K562 (cell line): ENCODE measurements around the gene NDC1. TPM values are rescaled to one million over a fixed set of nuclear protein-coding genes. Genes with fewer than 3 reads are reported as not detected.

Experiments used
- ATAC-seq: fragments of 200-7000 bp; cut with Tn5 transposase; 3 replicates; pipeline ENCODE4 v1.9.1; 2020; ENCODE audit warnings: moderate library complexity
- BruUV-seq: library from RNA; stranded (reverse); fragments of 400-500 nt; replicated peaks from 2 replicates; lab custom pipeline; 2021; lab: Mats Ljungman, UMichigan
- CTCF ChIA-PET: fragments of 300-600 bp; formaldehyde crosslinking; extraction: SDS; loops from one replicate; lab custom pipeline; 2021; ENCODE audit warnings: low intra/inter-chr PET ratio; lab: Yijun Ruan, JAX
- POLR2A ChIA-PET: fragments of 300-600, 350-650 bp; sonication (Branson Sonifier 250); formaldehyde crosslinking; extraction: SDS; loops from one replicate; lab custom pipeline; 2021; ENCODE audit warnings: antibody characterized with exemption, inconsistent platforms; lab: Yijun Ruan, JAX
- DNase-seq, 4 experiments: peaks; one replicate each; pipeline versions ENCODE4 v3.0.0 to v3.0.0-alpha.2; 2011 to 2018; ENCODE audit warnings: low spot score in 3 of 4, mixed read lengths in 3 of 4; ENCODE audit errors: extremely low read depth in 1 of 4
- FAIRE-seq: peaks from 2 replicates; lab custom pipeline; 2011; peaks lifted over from hg19 to GRCh38; lab: Jason Lieb, UNC
- H2AFZ ChIP-seq: 2 replicates; pipeline ENCODE4 v1.6.0; 2011; ENCODE audit warnings: low read depth, low read length, control low read depth, inconsistent platforms
- H3K27ac ChIP-seq: fragments of 200-600 bp; 3 replicates; pipeline ENCODE4 v1.8.0; 2011; ENCODE audit warnings: low read depth, mild to moderate bottlenecking, control low read depth, inconsistent platforms, low read length, moderate library complexity, mixed read lengths; ENCODE audit errors: extremely low read depth
- H3K27me3 ChIP-seq, 2 experiments: fragments of 300-600 bp in 1 of 2; 2 replicates in 1 of 2; 3 replicates in 1 of 2; pipeline versions ENCODE4 v1.6.0 to v1.8.0; 2011; ENCODE audit warnings: inconsistent platforms in 2 of 2, low read length in 2 of 2, mild to moderate bottlenecking in 1 of 2, mixed read lengths in 1 of 2, moderate library complexity in 1 of 2; ENCODE audit not compliant: control insufficient read depth in 2 of 2, insufficient read depth in 2 of 2
- H3K36me3 ChIP-seq: fragments of 300-600 bp; 3 replicates; pipeline ENCODE4 v1.8.0; 2011; ENCODE audit warnings: mild to moderate bottlenecking, low read length, inconsistent platforms; ENCODE audit not compliant: control insufficient read depth, insufficient read depth
- H3K4me1 ChIP-seq, 2 experiments: fragments of 200-600 bp in 1 of 2; replicated peaks in 1 of 2; 2 replicates in 1 of 2; 3 replicates in 1 of 2; pipeline versions ENCODE4 v1.5.1 to v1.8.0; 2011; ENCODE audit warnings: inconsistent platforms in 2 of 2, low read length in 2 of 2, mild to moderate bottlenecking in 1 of 2, mixed read lengths in 1 of 2, moderate library complexity in 1 of 2; ENCODE audit not compliant: control insufficient read depth in 2 of 2, insufficient read depth in 2 of 2
- H3K4me2 ChIP-seq: 2 replicates; pipeline ENCODE4 v1.6.1; 2011; ENCODE audit warnings: low read length, control low read depth, inconsistent platforms, mixed read lengths; ENCODE audit not compliant: insufficient read depth
- H3K4me3 ChIP-seq: fragments of 200-600 bp; sonication (generic), shearing (Covaris generic); 2 replicates; pipeline ENCODE4 v1.5.1; 2016; ENCODE audit warnings: control low read depth, inconsistent platforms
- H3K79me2 ChIP-seq: fragments of 200-600 bp; 3 replicates; pipeline ENCODE4 v1.8.0; 2011; ENCODE audit warnings: low read length, inconsistent platforms; ENCODE audit not compliant: control insufficient read depth, insufficient read depth
- H3K9ac ChIP-seq, 2 experiments: 2 replicates each; pipeline versions ENCODE4 v1.6.0 to v1.6.1; 2011; ENCODE audit warnings: low read depth in 2 of 2, low read length in 2 of 2, control low read depth in 1 of 2, inconsistent platforms in 1 of 2, mild to moderate bottlenecking in 1 of 2, mixed read lengths in 1 of 2; ENCODE audit not compliant: insufficient read depth in 1 of 2
- H3K9me1 ChIP-seq: one replicate; pipeline ENCODE4 v1.6.0; 2011; ENCODE audit warnings: inconsistent platforms, mild to moderate bottlenecking, low read length, moderate library complexity; ENCODE audit not compliant: control insufficient read depth, insufficient read depth
- H3K9me3 ChIP-seq: replicated peaks from 2 replicates; pipeline ENCODE4 v1.5.1; 2011; ENCODE audit warnings: low read depth, low read length, inconsistent platforms; ENCODE audit not compliant: control insufficient read depth, insufficient read depth
- H4K20me1 ChIP-seq: replicated peaks from 2 replicates; pipeline ENCODE4 v1.6.1; 2011; ENCODE audit warnings: low read length, inconsistent platforms, mixed read lengths; ENCODE audit not compliant: control insufficient read depth, insufficient read depth
- BDP1 ChIP-seq: IDR thresholded peaks from 3 replicates; pipeline ENCODE4 v1.6.1; 2011; ENCODE audit not compliant: insufficient read length, insufficient read depth
- ELF2 ChIP-seq: fragments of 250-450 bp; sonication (Bioruptor Pico); IDR thresholded peaks from 2 replicates; pipeline ENCODE4 v1.5.0; 2021; ENCODE audit warnings: mild to moderate bottlenecking
- HIVEP1 ChIP-seq: fragments of 250-450 bp; sonication (Bioruptor Pico); IDR thresholded peaks from 2 replicates; pipeline ENCODE4 v1.4.0; 2020; ENCODE audit warnings: mild to moderate bottlenecking
- LARP7 ChIP-seq: fragments of 450-650 bp; IDR thresholded peaks from 2 replicates; pipeline ENCODE4 v1.6.1; 2016
- POLR2A ChIP-seq: fragments of 450-650 bp; conservative IDR thresholded peaks from 2 replicates; pipeline ENCODE4 v1.6.1; 2016
- STAT5A ChIP-seq: IDR thresholded peaks from 2 replicates; pipeline ENCODE4 v1.6.1; 2012; ENCODE audit warnings: low read length, inconsistent platforms, borderline replicate concordance
- ZNF318 ChIP-seq, 2 experiments: fragments of 450-650 bp; IDR thresholded peaks; 2 replicates each; pipeline ENCODE4 v1.6.1; 2016; ENCODE audit warnings: mild to moderate bottlenecking in 2 of 2, borderline replicate concordance in 1 of 2, low read depth in 1 of 2, moderate library complexity in 1 of 2
- WGBS: fragments of 100-300 bp; shearing (Covaris generic); methylation state at CpG from one replicate; pipeline ENCODE4 v1.1.6; 2016; ENCODE audit warnings: low coverage, mixed read lengths; ENCODE audit not compliant: insufficient coverage; ENCODE audit errors: missing lambda C conversion rate; 5-methylcytosine and 5-hydroxymethylcytosine counted together
- in situ Hi-C: fragments of 300-500 bp; cut with MboI; formaldehyde crosslinking; loops from 4 replicates; pipeline ENCODE4 v1.15.0; 2018; ENCODE audit warnings: inconsistent platforms, mixed read lengths
- intact Hi-C: fragments of 100-400 bp; cut with micrococcal nuclease; formaldehyde crosslinking; loops from 2 replicates; pipeline ENCODE4 v1.14.2; 2022
- polyA plus RNA-seq, 8 experiments: library from polyadenylated mRNA; depleted of rRNA in 4 of 8; stranded (reverse) in 5 of 8; unstranded in 3 of 8; fragments of >200 nt; fragmentation: Nextera tagmentation in 2 of 8; fragmentation: Illumina TruSeq in 1 of 8; extraction: Ambion mirVana in 2 of 8; extraction: Trizol in 1 of 8; gene quantifications; 2 replicates each; pipeline versions ENCODE4 v1.2.1 to v1.2.3, GENCODE V29; 2011 to 2014; ENCODE audit warnings: inconsistent platforms in 1 of 8, missing spikeins in 1 of 8
- total RNA-seq, 7 experiments: library from RNA; depleted of rRNA in 6 of 7; stranded (reverse); fragments of >200 nt in 6 of 7; fragmentation: Illumina TruSeq in 2 of 7; extraction: Trizol in 2 of 7; gene quantifications; 2 replicates each; pipeline versions ENCODE4 v1.2.1 to v1.2.3, GENCODE V29; 2011 to 2021; ENCODE audit warnings: low replicate concordance in 1 of 7

NDC1 gene
- total and polyA plus RNA-seq, 9 of the 15 experiments (the other 6 are each of a cell fraction or from before 2014, with no cell fraction given): 26.9 to 102 (median 64.5) TPM

GRCh38 chr1:53735261-53735660, 102.8 kb downstream of the NDC1 start:
- Histone ChIP-seq H3K27ac (no peak overlapping the region), H3K9me3 (no peaks in the 10 kb centered on the region), H3K79me2 (no peaks in the 10 kb centered on the region), H4K20me1 (no peaks in the 10 kb centered on the region; the same call in 1 of the 2 replicates), H2AFZ (no peak overlapping the region), H3K36me3 (no peaks in the 10 kb centered on the region), H3K9ac (no peak overlapping the region), H3K4me1 (peaks cover 0 to 21% of the 10 kb centered on the region in 2 experiments; a peak in 3 of 5 replicates), H3K27me3 (peaks cover 67 to 81% of the 10 kb centered on the region in 2 experiments), H3K9me1 (no peaks in the 10 kb centered on the region), H3K4me2 (no peak overlapping the region), H3K4me3 (no peak overlapping the region)
- POLR2A ChIA-PET: interaction anchor here (1.0 to 1.3 kb wide), 3 partner anchors 8 to 15 kb away, joined by 3 to 7 read pairs (median 3); no protein-coding TSS in a partner anchor
- no peak for DNase-seq
- no peak for FAIRE-seq
- ATAC-seq: no peak
- 1% methylated on average over 5 of the region's 5 CpGs for WGBS
- in situ Hi-C loops: no loop called here
- TF ChIP-seq STAT5A: no peak
- TF ChIP-seq POLR2A: no peak
- no peak for TF ChIP-seq BDP1
- no peak for TF ChIP-seq ELF2 (CRISPR knock-in tag)
- no peak for TF ChIP-seq LARP7
- no peak for TF ChIP-seq HIVEP1 (CRISPR knock-in tag)
- CTCF ChIA-PET: no interaction called here
- intact Hi-C loops: no loop called here
- no TSS peak for BruUV-seq

GRCh38 chr1:53734650-53735211, 103.4 kb downstream of the NDC1 start:
- intact Hi-C loops (no loop called here), in situ Hi-C loops (no loop called here)
- DNase-seq (no peak), FAIRE-seq (no peak), ATAC-seq (no peak)
- no peaks in the 10 kb centered on the region for H3K36me3 ChIP-seq
- CTCF ChIA-PET: no interaction called here
- H3K4me1 ChIP-seq: peaks cover 0 to 21% of the 10 kb centered on the region in 2 experiments; a peak in 3 of 5 replicates
- POLR2A ChIA-PET: interaction anchor here (1.0 kb wide), 1 partner anchor 11 kb away, joined by 3 read pairs; no protein-coding TSS in a partner anchor
- peaks cover 69 to 79% of the 10 kb centered on the region in 2 experiments for H3K27me3 ChIP-seq
- H3K9me3 ChIP-seq: no peaks in the 10 kb centered on the region
- no peaks in the 10 kb centered on the region; the same call in 1 of the 2 replicates for H4K20me1 ChIP-seq
- H2AFZ ChIP-seq: no peak overlapping the region
- no peak overlapping the region for H3K9ac ChIP-seq
- H3K79me2 ChIP-seq: no peaks in the 10 kb centered on the region
- H3K27ac ChIP-seq: no peak overlapping the region
- WGBS: under 1% methylated on average over 10 of the region's 10 CpGs
- no peak overlapping the region for H3K4me2 ChIP-seq
- no peaks in the 10 kb centered on the region for H3K9me1 ChIP-seq
- BruUV-seq: no TSS peak
- H3K4me3 ChIP-seq: no peak overlapping the region
- TF ChIP-seq ZNF318 (IDR thresholded peaks at IDR 0.05; ENCODE audit: borderline replicate concordance in 1 of 2, low read depth in 1 of 2): no peak
